ENCODE results near the gene LRRC8A. TPM values are rescaled to one million over a fixed set of nuclear protein-coding genes. Genes with fewer than 3 reads are reported as not detected.

The LRRC8A gene
- total RNA-seq, 3 donors from 2014 or later = 22.6 to 24.0 (median 23.6) TPM

Other genes with a start within 250 kb of the LRRC8A start
- gene DYNC2I2, start 225.3 kb upstream of the LRRC8A start, total RNA-seq = 10 to 100 TPM; 27.4 to 37.4 (median 32.0) TPM
- 100 to 1,000 TPM; 761 to 865 (median 792) TPM for gene SET, start 192.9 kb upstream of the LRRC8A start, total RNA-seq
- 10 to 100 TPM in 1 of 3 donors, 1 to 10 TPM in 2; 5.5 to 10.1 (median 8.1) TPM for gene PKN3, start 179.6 kb upstream of the LRRC8A start, total RNA-seq
- 10 to 100 TPM; 41.7 to 44.9 (median 43.3) TPM for gene ZDHHC12, start 158.0 kb upstream of the LRRC8A start, total RNA-seq
- gene ZER1, start 110.2 kb upstream of the LRRC8A start, total RNA-seq = 10 to 100 TPM; 10.9 to 14.9 (median 14.5) TPM
- 10 to 100 TPM; 23.7 to 26.9 (median 24.6) TPM for gene TBC1D13, start 94.9 kb upstream of the LRRC8A start, total RNA-seq
- gene ENDOG, start 63.6 kb upstream of the LRRC8A start, total RNA-seq = 10 to 100 TPM; 22.6 to 28.5 (median 26.4) TPM
- 100 to 1,000 TPM; 228 to 233 (median 233) TPM for gene SPOUT1, start 52.3 kb upstream of the LRRC8A start, total RNA-seq
- 1 to 10 TPM; 4.7 to 5.6 (median 4.8) TPM for gene KYAT1, start 183 bp upstream of the LRRC8A start, total RNA-seq
- under 1 TPM in 1 of 3 donors, not detected in 2; 0.20 TPM for gene PHYHD1, start 38.8 kb downstream of the LRRC8A start, total RNA-seq
- 10 to 100 TPM; 14.4 to 15.8 (median 15.2) TPM for gene DOLK, start 65.5 kb downstream of the LRRC8A start, total RNA-seq
- gene NUP188, start 65.6 kb downstream of the LRRC8A start, total RNA-seq = 100 to 1,000 TPM; 166 to 183 (median 167) TPM
- gene SH3GLB2, start 146.2 kb downstream of the LRRC8A start, total RNA-seq = 10 to 100 TPM; 37.5 to 43.2 (median 40.9) TPM
- gene MIGA2, start 154.5 kb downstream of the LRRC8A start, total RNA-seq = 10 to 100 TPM; 42.4 to 50.9 (median 46.6) TPM
- gene DOLPP1, start 199.0 kb downstream of the LRRC8A start, total RNA-seq = 10 to 100 TPM; 27.5 to 30.5 (median 30.3) TPM
- 1 to 10 TPM; 3.4 to 5.2 (median 5.2) TPM for gene CRAT, start 228.7 kb downstream of the LRRC8A start, total RNA-seq
- 10 to 100 TPM; 80.7 to 90.2 (median 89.9) TPM for gene PTPA, start 229.3 kb downstream of the LRRC8A start, total RNA-seq